MG63 (cell line): ENCODE data around the gene NR0B2. TPM values are rescaled to one million over a fixed set of nuclear protein-coding genes. Genes with fewer than 3 reads are reported as not detected.
"Not testable (repeated sequence)": the region's sequence is repeated elsewhere in the genome, so short reads cannot be mapped to it uniquely, and the experiment has no call there.

Experiments
- DNase-seq: peaks from one replicate; pipeline ENCODE4 v3.0.0-alpha.2; 2020
- H3K27me3 ChIP-seq: fragments of 250-450 bp; sonication (Bioruptor Pico); 2 replicates; pipeline ENCODE4 v1.5.1; 2020; ENCODE audit warnings: mild to moderate bottlenecking, moderate library complexity
- H3K36me3 ChIP-seq: fragments of 250-450 bp; sonication (Bioruptor Pico); 2 replicates; pipeline ENCODE4 v1.5.1; 2020; ENCODE audit warnings: mild to moderate bottlenecking, moderate library complexity
- H3K4me3 ChIP-seq: fragments of 250-450 bp; sonication (Bioruptor Pico); 2 replicates; pipeline ENCODE4 v1.5.1; 2020; ENCODE audit warnings: mild to moderate bottlenecking, moderate library complexity
- H3K9me3 ChIP-seq: fragments of 250-450 bp; sonication (Bioruptor Pico); 2 replicates; pipeline ENCODE4 v1.5.1; 2020; ENCODE audit warnings: mild to moderate bottlenecking, moderate library complexity
- total RNA-seq: library from RNA; depleted of rRNA; stranded (reverse); fragments of >200 nt; shearing (Covaris generic); gene quantifications from 2 replicates; pipeline ENCODE4 v1.2.3, GENCODE V29; 2014; ENCODE audit warnings: low replicate concordance

NR0B2 gene
- total RNA-seq, 1 experiment from 2014 or later, result not detected

GRCh38 chr1:26910343-26911160 lies 3.2 kb downstream of the NR0B2 start:
- no peaks in the 10 kb centered on the region for H3K36me3 ChIP-seq
- H3K27me3 ChIP-seq, result no peaks in the 10 kb centered on the region
- DNase-seq, result no peak
- no peak overlapping the region for H3K4me3 ChIP-seq
- H3K9me3 ChIP-seq, result no peaks in the 10 kb centered on the region

- DNase-seq, result no peak
- Histone ChIP-seq H3K27me3 (no peaks in the 10 kb centered on the region), H3K9me3 (no peaks in the 10 kb centered on the region), H3K36me3 (no peaks in the 10 kb centered on the region), H3K4me3 (no peak overlapping the region)
These were observed 3.8 kb downstream of the NR0B2 start for GRCh38 chr1:26909951-26910342.

- H3K9me3 ChIP-seq, result no peaks in the 10 kb centered on the region
- H3K27me3 ChIP-seq, result no peaks in the 10 kb centered on the region
- H3K36me3 ChIP-seq, result no peaks in the 10 kb centered on the region
- DNase-seq, result peak; percentile 95
- H3K4me3 ChIP-seq, result no peak overlapping the region
These were observed 6.5 kb downstream of the NR0B2 start for GRCh38 chr1:26907071-26907917.

GRCh38 chr1:26900815-26901511 lies 12.8 kb downstream of the NR0B2 start:
- no peaks in the 10 kb centered on the region for H3K9me3 ChIP-seq
- H3K36me3 ChIP-seq, result peaks cover 13% of the 10 kb centered on the region
- H3K4me3 ChIP-seq, result peak overlapping the region; percentile 82
- DNase-seq, result no peak
- no peaks in the 10 kb centered on the region for H3K27me3 ChIP-seq

- Histone ChIP-seq H3K36me3 (peaks cover 17% of the 10 kb centered on the region), H3K9me3 (no peaks in the 10 kb centered on the region), H3K27me3 (no peaks in the 10 kb centered on the region), H3K4me3 (peak within 1 kb of the TSS; percentile 82)
- DNase-seq, result peak; percentile 83
These were observed 13.6 kb downstream of the NR0B2 start, which contains the start of gene GPATCH3 for GRCh38 chr1:26900001-26900814. TSS of gene GPATCH3 (minus strand) at chr1:26900467. CDS start at chr1:26900442, 25 bp downstream.

- Histone ChIP-seq H3K9me3 (no peaks in the 10 kb centered on the region), H3K27me3 (no peaks in the 10 kb centered on the region), H3K4me3 (no peak overlapping the region), H3K36me3 (peaks cover 17% of the 10 kb centered on the region)
- no peak for DNase-seq
These were observed 16.4 kb downstream of the NR0B2 start for GRCh38 chr1:26897351-26897750.

GRCh38 chr1:26894263-26894662 lies 19.5 kb downstream of the NR0B2 start:
- Histone ChIP-seq H3K27me3 (no peaks in the 10 kb centered on the region), H3K36me3 (peaks cover 32% of the 10 kb centered on the region), H3K4me3 (no peak overlapping the region)

GRCh38 chr1:26890467-26890796 lies 23.3 kb downstream of the NR0B2 start:
- H3K9me3 ChIP-seq, result no peaks in the 10 kb centered on the region
- peak overlapping the region; percentile 99 for H3K4me3 ChIP-seq
- no peak for DNase-seq
- no peaks in the 10 kb centered on the region for H3K27me3 ChIP-seq
- peaks cover 42% of the 10 kb centered on the region for H3K36me3 ChIP-seq

More at GRCh38 chr1:26894263-26894662, 19.5 kb downstream of the NR0B2 start:
- no peaks in the 10 kb centered on the region for H3K9me3 ChIP-seq
- no peak for DNase-seq

GRCh38 chr1:26889551-26890466 lies 24.0 kb downstream of the NR0B2 start, which contains the start of gene GPN2:
TSS of gene GPN2 (minus strand) at chr1:26890283. CDS start at chr1:26890096, 187 bp downstream.
- peaks cover 48% of the 10 kb centered on the region for H3K36me3 ChIP-seq

GRCh38 chr1:26888231-26888630 lies 25.5 kb downstream of the NR0B2 start:
- peaks cover 60% of the 10 kb centered on the region for H3K36me3 ChIP-seq
- H3K27me3 ChIP-seq, result no peaks in the 10 kb centered on the region
- no peak for DNase-seq
- no peak overlapping the region for H3K4me3 ChIP-seq
- H3K9me3 ChIP-seq, result no peaks in the 10 kb centered on the region

More at GRCh38 chr1:26889551-26890466, 24.0 kb downstream of the NR0B2 start, which contains the start of gene GPN2:
- Histone ChIP-seq H3K27me3 (no peaks in the 10 kb centered on the region), H3K4me3 (peak within 1 kb of the TSS; percentile 99), H3K9me3 (no peaks in the 10 kb centered on the region)
- peak; percentile 71 for DNase-seq

GRCh38 chr1:26887125-26887524 lies 26.6 kb downstream of the NR0B2 start:
- DNase-seq, result no peak
- no peaks in the 10 kb centered on the region for H3K9me3 ChIP-seq
- H3K27me3 ChIP-seq, result no peaks in the 10 kb centered on the region
- H3K36me3 ChIP-seq, result peaks cover 69% of the 10 kb centered on the region
- no peak overlapping the region for H3K4me3 ChIP-seq

- Histone ChIP-seq H3K27me3 (no peaks in the 10 kb centered on the region), H3K9me3 (no peaks in the 10 kb centered on the region), H3K4me3 (no peak overlapping the region), H3K36me3 (peaks cover 61% of the 10 kb centered on the region)
- no peak for DNase-seq
These were observed 30.9 kb downstream of the NR0B2 start for GRCh38 chr1:26882696-26883463.

- H3K27me3 ChIP-seq, H3K9me3 ChIP-seq, H3K4me3 ChIP-seq: not testable (repeated sequence)
- peaks cover 64% of the 10 kb centered on the region for H3K36me3 ChIP-seq
- peak; percentile 18 for DNase-seq
These were observed 32.2 kb downstream of the NR0B2 start for GRCh38 chr1:26881611-26882010.

GRCh38 chr1:26879793-26880192 lies 34.0 kb downstream of the NR0B2 start:
- Histone ChIP-seq H3K27me3 (no peaks in the 10 kb centered on the region), H3K9me3 (no peaks in the 10 kb centered on the region), H3K36me3 (peaks cover 47% of the 10 kb centered on the region), H3K4me3 (no peak overlapping the region)
- no peak for DNase-seq
